HCT116 (cell line): ENCODE data around the gene CDH9. TPM values are rescaled to one million over a fixed set of nuclear protein-coding genes. Genes with fewer than 3 reads are reported as not detected.

Source experiments
- ATAC-seq: fragments of 200-7000 bp; cut with Tn5 transposase; 2 replicates; pipeline ENCODE4 v1.9.1; 2020; ENCODE audit warnings: mild to moderate bottlenecking, moderate library complexity
- BruUV-seq: library from RNA; stranded (reverse); fragments of 400-500 nt; replicated peaks from 2 replicates; lab custom pipeline; 2021; lab: Mats Ljungman, UMichigan
- CTCF ChIA-PET: fragments of 300-600 bp; sonication (Branson Sonifier 250); formaldehyde crosslinking; loops from one replicate; lab custom pipeline; 2021; ENCODE audit warnings: antibody characterized with exemption; lab: Charles Lee
- POLR2A ChIA-PET: fragments of 300-600, 350-600 bp; sonication (Branson Sonifier 250); formaldehyde crosslinking; loops from one replicate; lab custom pipeline; 2021; ENCODE audit warnings: antibody characterized with exemption; lab: Charles Lee
- RAD21 ChIA-PET, 2 experiments: fragments of 300-600 bp; sonication (Branson Sonifier 250); formaldehyde crosslinking; loops; one replicate each; lab custom pipeline; 2023; ENCODE audit warnings: low total read pairs in 2 of 2; ENCODE audit not compliant: uncharacterized antibody in 2 of 2, unreplicated experiment in 2 of 2, low non-redundant PET in 1 of 2; lab: Charles Lee
- DNase-seq: peaks from one replicate; pipeline ENCODE4 v3.0.0-alpha.2; 2010; ENCODE audit warnings: low read depth, low spot score
- H2AFZ ChIP-seq: fragments of 200-600 bp; shearing (Covaris generic), sonication (generic); 2 replicates; pipeline ENCODE4 v1.6.1; 2017; ENCODE audit warnings: low read depth, mixed run types, mixed read lengths, antibody characterized with exemption, low read length; ENCODE audit not compliant: poor library complexity, severe bottlenecking
- H3K27ac ChIP-seq: 2 replicates; pipeline ENCODE4 v1.5.1; 2012; ENCODE audit warnings: low read depth, low read length
- H3K27me3 ChIP-seq: fragments of 200-600 bp; sonication (generic); 2 replicates; pipeline ENCODE4 v1.6.1; 2016; ENCODE audit warnings: mixed run types, low read length, mixed read lengths; ENCODE audit not compliant: insufficient read depth
- H3K36me3 ChIP-seq, 2 experiments: fragments of 200-500 bp in 1 of 2; fragments of 200-600 bp in 1 of 2; sonication (Bioruptor generic) in 1 of 2; sonication (generic) in 1 of 2; 2 replicates each; pipeline versions ENCODE4 v1.5.1 to v1.6.1; 2014 to 2016; ENCODE audit warnings: low read length in 2 of 2, inconsistent platforms in 1 of 2, mixed read lengths in 1 of 2, mixed run types in 1 of 2; ENCODE audit not compliant: insufficient read depth in 2 of 2, control insufficient read depth in 1 of 2
- H3K4me1 ChIP-seq, 2 experiments: fragments of 200-600 bp in 1 of 2; sonication (generic) in 1 of 2; 2 replicates each; pipeline versions ENCODE4 v1.5.1 to v1.6.1; 2012 to 2017; ENCODE audit warnings: low read length in 2 of 2, inconsistent platforms in 1 of 2, mild to moderate bottlenecking in 1 of 2, mixed read lengths in 1 of 2, mixed run types in 1 of 2, moderate library complexity in 1 of 2; ENCODE audit not compliant: insufficient read depth in 2 of 2, control insufficient read depth in 1 of 2
- H3K4me2 ChIP-seq: fragments of 200-600 bp; sonication (generic); 2 replicates; pipeline ENCODE4 v1.6.1; 2017; ENCODE audit warnings: mixed run types, low read length, mixed read lengths
- H3K4me3 ChIP-seq, 2 experiments: fragments of 200-600 bp in 1 of 2; sonication (generic) in 1 of 2; replicated peaks in 1 of 2; 2 replicates each; pipeline ENCODE4 v1.5.1; 2011 to 2016; ENCODE audit warnings: low read length in 2 of 2, control low read depth in 1 of 2, low read depth in 1 of 2, mild to moderate bottlenecking in 1 of 2, mixed read lengths in 1 of 2, mixed run types in 1 of 2
- H3K79me2 ChIP-seq: fragments of 200-600 bp; sonication (generic); 2 replicates; pipeline ENCODE4 v1.6.1; 2017; ENCODE audit warnings: mild to moderate bottlenecking, mixed run types, low read length, moderate library complexity, mixed read lengths; ENCODE audit not compliant: insufficient read depth
- H3K9ac ChIP-seq: fragments of 200-600 bp; sonication (generic); 2 replicates; pipeline ENCODE4 v1.6.1; 2016; ENCODE audit warnings: low read length, mixed read lengths
- H3K9me2 ChIP-seq: fragments of 200-600 bp; sonication (generic), shearing (Covaris generic); 2 replicates; pipeline ENCODE4 v1.6.1; 2017; ENCODE audit warnings: mixed run types, mild to moderate bottlenecking, moderate library complexity; ENCODE audit not compliant: insufficient read depth
- H3K9me3 ChIP-seq, 2 experiments: fragments of 200-500 bp in 1 of 2; fragments of 200-600 bp in 1 of 2; sonication (Bioruptor generic) in 1 of 2; sonication (generic) in 1 of 2; 2 replicates each; pipeline ENCODE4 v1.6.1; 2014 to 2017; ENCODE audit warnings: low read length in 2 of 2, mixed read lengths in 2 of 2, inconsistent platforms in 1 of 2, low read depth in 1 of 2, mild to moderate bottlenecking in 1 of 2, mixed run types in 1 of 2, moderate library complexity in 1 of 2; ENCODE audit not compliant: control insufficient read depth in 1 of 2, insufficient read depth in 1 of 2
- H4K20me1 ChIP-seq: fragments of 200-600 bp; sonication (generic), shearing (Covaris generic); 2 replicates; pipeline ENCODE4 v1.6.1; 2017; ENCODE audit warnings: mixed run types, mild to moderate bottlenecking, moderate library complexity; ENCODE audit not compliant: insufficient read depth
- EZH2 ChIP-seq: fragments of 200-600 bp; sonication (generic); IDR thresholded peaks from 2 replicates; pipeline ENCODE4 v1.6.1; 2017; ENCODE audit warnings: antibody characterized with exemption, mixed run types
- JUND ChIP-seq: IDR thresholded peaks from 2 replicates; pipeline ENCODE4 v1.6.1; 2012
- SIN3A ChIP-seq: IDR thresholded peaks from 2 replicates; pipeline ENCODE4 v1.6.1; 2012; ENCODE audit warnings: low read depth
- intact Hi-C: fragments of 100-400 bp; cut with micrococcal nuclease; formaldehyde crosslinking; loops from 2 replicates; pipeline ENCODE4 v1.10.0; 2022
- total RNA-seq: library from RNA; stranded (reverse); gene quantifications from one replicate; pipeline ENCODE4 v1.2.1, GENCODE V29; 2021; ENCODE audit not compliant: unreplicated experiment
- TF ChIP-seq, protein P1 (sequence below): IDR thresholded peaks from 2 replicates; pipeline ENCODE4 v1.6.1; 2012; ENCODE audit warnings: low read depth
- TF ChIP-seq, protein P2 (sequence below), 3 experiments: fragments of 200-600 bp in 1 of 3; sonication (generic) in 1 of 3; IDR thresholded peaks in 2 of 3; conservative IDR thresholded peaks in 1 of 3; 2 replicates each; pipeline ENCODE4 v1.5.1; 2012 to 2017; ENCODE audit warnings: low read depth in 2 of 3, low read length in 2 of 3, antibody characterized with exemption in 1 of 3, borderline replicate concordance in 1 of 3, control low read depth in 1 of 3, mild to moderate bottlenecking in 1 of 3, mixed read lengths in 1 of 3, mixed run types in 1 of 3, moderate library complexity in 1 of 3; ENCODE audit not compliant: insufficient read depth in 1 of 3

CDH9 gene
- total RNA-seq, 1 experiment from 2014 or later: not detected

DNA sequence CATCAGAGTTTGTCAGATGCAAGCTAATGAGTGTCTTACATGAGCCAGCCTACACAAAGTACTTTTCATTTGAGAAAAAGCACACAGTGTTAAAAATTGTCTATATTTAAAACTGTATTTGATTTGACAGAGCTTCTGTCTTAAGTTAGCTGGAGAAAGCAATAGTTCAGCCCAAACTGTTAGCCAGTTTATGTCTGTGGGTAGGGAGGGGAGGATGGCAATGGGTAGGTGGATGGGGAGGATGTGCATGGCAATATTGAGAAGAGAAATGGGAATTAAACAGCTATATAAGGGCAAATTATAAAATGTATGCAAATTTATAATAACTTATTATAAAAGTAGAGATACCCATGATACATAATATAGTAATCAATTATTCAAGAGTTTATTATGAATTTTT, 31.3 kb downstream of the CDH9 start:
- intact Hi-C loops: no loop called here
- POLR2A ChIA-PET: no interaction called here
- no peak for DNase-seq

More for the DNA sequence above, 31.3 kb downstream of the CDH9 start:
- BruUV-seq: no TSS peak
- Histone ChIP-seq H3K79me2 (no peaks in the 10 kb centered on the region), H3K9me2 (no peaks in the 10 kb centered on the region), H3K27ac (no peak overlapping the region), H3K9me3 (peaks cover 4 to 33% of the 10 kb centered on the region in 2 experiments; a peak in 2 of 4 replicates), H2AFZ (no peak overlapping the region), H3K4me3 (no peak overlapping the region), H3K9ac (no peak overlapping the region), H4K20me1 (no peaks in the 10 kb centered on the region), H3K27me3 (no peaks in the 10 kb centered on the region), H3K4me2 (no peak overlapping the region), H3K36me3 (no peaks in the 10 kb centered on the region), H3K4me1 (no peaks in the 10 kb centered on the region)
- ATAC-seq: no peak
- TF ChIP-seq, protein P1, sequence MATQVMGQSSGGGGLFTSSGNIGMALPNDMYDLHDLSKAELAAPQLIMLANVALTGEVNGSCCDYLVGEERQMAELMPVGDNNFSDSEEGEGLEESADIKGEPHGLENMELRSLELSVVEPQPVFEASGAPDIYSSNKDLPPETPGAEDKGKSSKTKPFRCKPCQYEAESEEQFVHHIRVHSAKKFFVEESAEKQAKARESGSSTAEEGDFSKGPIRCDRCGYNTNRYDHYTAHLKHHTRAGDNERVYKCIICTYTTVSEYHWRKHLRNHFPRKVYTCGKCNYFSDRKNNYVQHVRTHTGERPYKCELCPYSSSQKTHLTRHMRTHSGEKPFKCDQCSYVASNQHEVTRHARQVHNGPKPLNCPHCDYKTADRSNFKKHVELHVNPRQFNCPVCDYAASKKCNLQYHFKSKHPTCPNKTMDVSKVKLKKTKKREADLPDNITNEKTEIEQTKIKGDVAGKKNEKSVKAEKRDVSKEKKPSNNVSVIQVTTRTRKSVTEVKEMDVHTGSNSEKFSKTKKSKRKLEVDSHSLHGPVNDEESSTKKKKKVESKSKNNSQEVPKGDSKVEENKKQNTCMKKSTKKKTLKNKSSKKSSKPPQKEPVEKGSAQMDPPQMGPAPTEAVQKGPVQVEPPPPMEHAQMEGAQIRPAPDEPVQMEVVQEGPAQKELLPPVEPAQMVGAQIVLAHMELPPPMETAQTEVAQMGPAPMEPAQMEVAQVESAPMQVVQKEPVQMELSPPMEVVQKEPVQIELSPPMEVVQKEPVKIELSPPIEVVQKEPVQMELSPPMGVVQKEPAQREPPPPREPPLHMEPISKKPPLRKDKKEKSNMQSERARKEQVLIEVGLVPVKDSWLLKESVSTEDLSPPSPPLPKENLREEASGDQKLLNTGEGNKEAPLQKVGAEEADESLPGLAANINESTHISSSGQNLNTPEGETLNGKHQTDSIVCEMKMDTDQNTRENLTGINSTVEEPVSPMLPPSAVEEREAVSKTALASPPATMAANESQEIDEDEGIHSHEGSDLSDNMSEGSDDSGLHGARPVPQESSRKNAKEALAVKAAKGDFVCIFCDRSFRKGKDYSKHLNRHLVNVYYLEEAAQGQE: no peak
- no peak for TF ChIP-seq JUND
- no peak for TF ChIP-seq SIN3A
- TF ChIP-seq, protein P2, sequence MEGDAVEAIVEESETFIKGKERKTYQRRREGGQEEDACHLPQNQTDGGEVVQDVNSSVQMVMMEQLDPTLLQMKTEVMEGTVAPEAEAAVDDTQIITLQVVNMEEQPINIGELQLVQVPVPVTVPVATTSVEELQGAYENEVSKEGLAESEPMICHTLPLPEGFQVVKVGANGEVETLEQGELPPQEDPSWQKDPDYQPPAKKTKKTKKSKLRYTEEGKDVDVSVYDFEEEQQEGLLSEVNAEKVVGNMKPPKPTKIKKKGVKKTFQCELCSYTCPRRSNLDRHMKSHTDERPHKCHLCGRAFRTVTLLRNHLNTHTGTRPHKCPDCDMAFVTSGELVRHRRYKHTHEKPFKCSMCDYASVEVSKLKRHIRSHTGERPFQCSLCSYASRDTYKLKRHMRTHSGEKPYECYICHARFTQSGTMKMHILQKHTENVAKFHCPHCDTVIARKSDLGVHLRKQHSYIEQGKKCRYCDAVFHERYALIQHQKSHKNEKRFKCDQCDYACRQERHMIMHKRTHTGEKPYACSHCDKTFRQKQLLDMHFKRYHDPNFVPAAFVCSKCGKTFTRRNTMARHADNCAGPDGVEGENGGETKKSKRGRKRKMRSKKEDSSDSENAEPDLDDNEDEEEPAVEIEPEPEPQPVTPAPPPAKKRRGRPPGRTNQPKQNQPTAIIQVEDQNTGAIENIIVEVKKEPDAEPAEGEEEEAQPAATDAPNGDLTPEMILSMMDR (IDR thresholded peaks at IDR 0.05 in 2 of 3, conservative IDR thresholded peaks at IDR 0.05 in 1 of 3; ENCODE audit: borderline replicate concordance in 1 of 3, insufficient read depth in 1 of 3, low read depth in 2 of 3, low read length in 2 of 3): no peak
- TF ChIP-seq EZH2: no peak
- ChIA-PET RAD21 (no interaction called here), CTCF (no interaction called here)
